ENCODE results near the gene ZBTB14.

GRCh38 chr18:5276947-5277346 lies 18.6 kb downstream of the ZBTB14 start:
- TF ChIP-seq EZH2 (IDR thresholded peaks at IDR 0.05; ENCODE audit: insufficient read depth, poor library complexity, severe bottlenecking) (no peak), EZH2phosphoT487 (IDR thresholded peaks at IDR 0.05; ENCODE audit: insufficient read depth, low read depth) (no peak)
